GM12874 (cell line): ENCODE data around the gene OR2J2.
"Not testable (repeated sequence)": the region's sequence is repeated elsewhere in the genome, so short reads cannot be mapped to it uniquely, and the experiment has no call there.

Experiments used
- TF ChIP-seq, protein P1 (sequence below): IDR thresholded peaks from 2 replicates; pipeline ENCODE4 v1.5.1; 2011; ENCODE audit warnings: low read depth, mild to moderate bottlenecking, control low read depth, low read length, moderate library complexity; ENCODE audit not compliant: insufficient read depth

The OR2J2 gene

DNA sequence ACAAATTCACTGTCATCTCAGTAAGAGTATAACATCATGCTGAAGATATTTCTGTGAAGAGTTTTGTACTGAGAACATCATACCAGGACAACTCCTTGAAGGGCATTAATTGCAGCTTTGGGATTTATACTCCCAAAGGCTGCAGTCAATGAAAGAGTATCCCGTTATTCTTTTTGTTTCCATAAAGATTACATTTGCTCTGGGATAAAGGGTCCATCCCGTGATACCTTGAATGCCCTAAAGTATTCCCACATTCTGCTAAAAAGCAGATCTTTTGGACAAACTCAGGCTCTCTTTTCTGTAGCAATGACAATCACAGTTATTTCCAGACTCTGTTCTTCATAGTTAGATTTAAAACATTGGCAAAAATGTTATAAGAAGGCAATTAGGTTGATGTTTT lies at the start of gene OR2J2:
TSS of gene OR2J2 (plus strand) at position 301 of the 400 bp plus-strand sequence. CDS start 2,729 bp downstream, outside the sequence.
- TF ChIP-seq, protein P1, sequence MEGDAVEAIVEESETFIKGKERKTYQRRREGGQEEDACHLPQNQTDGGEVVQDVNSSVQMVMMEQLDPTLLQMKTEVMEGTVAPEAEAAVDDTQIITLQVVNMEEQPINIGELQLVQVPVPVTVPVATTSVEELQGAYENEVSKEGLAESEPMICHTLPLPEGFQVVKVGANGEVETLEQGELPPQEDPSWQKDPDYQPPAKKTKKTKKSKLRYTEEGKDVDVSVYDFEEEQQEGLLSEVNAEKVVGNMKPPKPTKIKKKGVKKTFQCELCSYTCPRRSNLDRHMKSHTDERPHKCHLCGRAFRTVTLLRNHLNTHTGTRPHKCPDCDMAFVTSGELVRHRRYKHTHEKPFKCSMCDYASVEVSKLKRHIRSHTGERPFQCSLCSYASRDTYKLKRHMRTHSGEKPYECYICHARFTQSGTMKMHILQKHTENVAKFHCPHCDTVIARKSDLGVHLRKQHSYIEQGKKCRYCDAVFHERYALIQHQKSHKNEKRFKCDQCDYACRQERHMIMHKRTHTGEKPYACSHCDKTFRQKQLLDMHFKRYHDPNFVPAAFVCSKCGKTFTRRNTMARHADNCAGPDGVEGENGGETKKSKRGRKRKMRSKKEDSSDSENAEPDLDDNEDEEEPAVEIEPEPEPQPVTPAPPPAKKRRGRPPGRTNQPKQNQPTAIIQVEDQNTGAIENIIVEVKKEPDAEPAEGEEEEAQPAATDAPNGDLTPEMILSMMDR, result not testable (repeated sequence)

DNA sequence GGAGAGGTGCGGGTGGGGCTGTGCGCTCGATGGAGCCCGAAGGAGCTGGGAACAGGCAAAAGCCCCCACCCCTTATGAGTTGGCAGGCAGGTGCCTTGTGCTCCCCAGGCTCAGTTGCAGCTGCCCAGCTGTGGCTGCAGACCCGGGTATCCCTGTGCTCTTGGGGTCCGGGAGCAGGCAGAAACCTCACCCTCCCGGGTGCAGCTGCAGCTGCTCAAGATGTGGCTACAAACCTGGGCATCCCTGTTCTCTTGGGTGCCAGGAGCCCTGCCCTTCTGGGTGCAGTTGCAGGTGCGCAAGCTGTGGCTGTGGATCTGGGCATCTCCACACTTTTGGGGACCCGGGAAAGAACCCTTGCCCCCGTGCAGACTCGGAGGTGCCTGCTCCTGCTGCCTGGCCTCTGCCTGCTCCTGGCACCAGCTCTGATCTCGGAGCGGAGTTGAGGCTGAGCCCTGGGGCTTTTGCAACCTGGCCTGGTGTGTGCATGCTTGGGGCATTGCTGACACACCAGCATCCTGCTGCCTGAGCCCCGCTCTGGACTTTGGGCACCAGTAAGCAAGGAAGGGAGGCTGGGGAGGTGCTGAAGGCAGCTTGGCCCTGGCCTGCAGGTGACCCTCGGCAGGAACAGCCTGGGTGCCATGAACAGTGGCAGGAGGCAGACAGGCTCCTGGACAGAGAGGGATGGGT lies 41.2 kb upstream of the OR2J2 start:
- TF ChIP-seq, protein P1, result no peak

DNA sequence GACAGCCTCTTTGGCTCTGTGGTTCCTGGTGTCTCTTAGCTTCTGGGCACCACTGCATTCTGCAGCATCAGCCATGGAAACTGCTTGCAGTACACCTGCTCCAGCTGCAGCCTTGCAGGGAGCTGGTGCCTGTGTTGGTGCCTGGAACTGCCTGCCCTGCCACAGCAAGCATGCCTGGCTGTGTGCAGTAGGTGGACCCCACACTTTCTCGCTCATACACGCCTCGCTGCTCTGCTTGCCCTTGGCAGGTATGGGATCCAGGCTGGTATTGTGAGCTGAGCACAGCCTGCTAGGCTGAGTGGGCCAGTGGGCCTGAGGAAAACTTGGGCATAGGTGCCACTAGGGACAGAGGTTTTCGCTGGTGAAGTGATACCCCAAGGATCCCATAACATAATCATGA lies 40.1 kb upstream of the OR2J2 start:
- TF ChIP-seq, protein P1, result no peak

DNA sequence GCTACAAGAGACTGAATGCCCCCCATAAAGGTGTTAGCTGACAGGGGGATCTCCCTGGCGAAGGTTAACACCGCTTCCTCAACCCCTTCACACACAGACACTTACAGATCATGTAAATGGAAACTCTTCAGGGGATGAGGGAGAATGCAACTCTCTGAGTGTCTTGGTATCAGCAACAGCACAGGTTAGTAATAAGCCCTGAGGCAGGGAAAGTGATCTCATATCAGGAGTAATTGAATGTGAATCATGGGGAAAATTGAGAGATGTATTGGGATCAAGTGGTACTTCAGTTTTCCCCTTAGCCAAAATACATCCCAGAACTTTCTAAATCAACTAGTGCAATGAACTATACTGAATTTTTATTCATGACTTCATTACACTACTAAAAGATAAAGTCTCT lies 39.0 kb upstream of the OR2J2 start:
- TF ChIP-seq, protein P1, result no peak

DNA sequence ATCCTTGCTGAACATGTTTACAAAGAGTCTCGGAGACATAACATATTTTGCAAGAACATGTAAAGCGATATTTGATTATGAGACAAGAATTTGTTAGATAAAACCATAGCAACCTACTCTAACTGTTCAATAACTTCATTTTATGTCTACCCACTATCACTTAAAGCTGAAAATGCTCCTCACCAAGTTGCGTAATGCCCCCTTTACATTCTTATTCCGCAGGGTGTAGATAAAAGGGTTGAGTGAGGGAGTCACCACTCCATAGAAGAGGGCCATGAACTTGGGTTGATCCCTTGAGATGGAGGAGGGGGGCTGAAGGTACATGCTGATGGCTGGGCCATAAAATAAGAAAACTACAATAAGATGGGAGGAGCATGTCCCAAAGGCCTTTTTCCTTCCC lies 33.0 kb upstream of the OR2J2 start:
- TF ChIP-seq, protein P1, result no peak

DNA sequence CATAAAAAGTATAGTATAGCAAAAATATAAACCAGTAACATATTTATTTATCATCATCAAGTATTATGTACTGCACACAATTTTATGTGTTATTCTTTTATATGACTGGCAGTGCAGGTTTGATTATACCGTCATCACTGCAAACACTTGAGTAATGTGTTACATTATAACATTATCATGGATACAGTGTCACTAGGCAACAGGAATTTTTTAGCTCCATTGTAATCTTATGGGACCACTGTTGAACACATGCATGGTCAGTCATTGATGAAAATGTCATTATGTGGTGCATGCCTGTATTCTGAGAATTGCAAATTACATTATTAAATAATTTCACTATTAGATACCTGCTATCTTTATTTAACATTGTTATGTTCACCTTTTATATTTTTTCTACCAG lies 29.1 kb upstream of the OR2J2 start:
- TF ChIP-seq, protein P1, result no peak

DNA sequence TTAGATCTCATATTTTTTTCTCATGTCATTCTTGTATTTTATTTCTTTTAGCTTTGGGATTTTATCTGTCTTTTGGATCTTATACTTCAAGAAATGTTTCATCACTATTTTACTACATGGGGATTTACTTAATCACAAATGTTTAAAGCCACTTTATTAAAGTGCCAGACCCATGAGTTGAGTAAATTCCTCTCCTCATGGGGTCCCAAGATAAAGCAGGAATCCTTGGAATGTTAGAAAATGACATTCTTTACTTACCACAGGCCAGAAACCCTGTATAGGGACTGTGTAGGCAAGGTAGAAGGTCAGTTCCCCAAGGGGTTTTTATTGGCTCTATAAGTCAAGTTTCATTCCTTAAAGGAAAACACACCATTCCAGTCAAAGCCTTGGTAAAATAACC lies 28.4 kb upstream of the OR2J2 start:
- TF ChIP-seq, protein P1, result no peak
